ENCODE data around the gene CHRM4.

The CHRM4 gene

DNA sequence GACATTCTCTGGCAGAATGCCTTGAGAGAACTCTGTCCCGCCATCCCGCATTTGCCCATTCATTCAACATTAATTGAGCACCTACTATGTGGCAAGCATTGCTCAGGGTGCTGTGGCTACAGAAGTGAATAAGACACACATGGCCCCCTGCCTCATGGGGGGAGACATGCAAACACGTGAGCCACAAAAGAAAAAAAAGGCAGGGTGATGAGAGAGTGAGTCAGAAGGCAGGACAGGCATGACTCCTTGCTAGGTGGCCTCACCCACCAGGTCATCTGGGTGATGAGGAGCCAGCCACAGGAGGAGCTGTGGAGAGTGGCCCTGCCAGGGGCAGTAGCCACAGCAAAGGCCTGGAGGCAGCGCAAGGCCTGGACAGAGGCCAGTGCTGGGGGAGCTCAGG, 4.9 kb downstream of the CHRM4 start:
- Histone ChIP-seq H3K9ac (ENCODE audit: low read length) (no peak overlapping the region), H2AFZ (ENCODE audit: low read depth, low read length, severe bottlenecking) (no peak overlapping the region), H3F3A (ENCODE audit: insufficient read depth) (no peaks in the 10 kb centered on the region), H3K9me2 (replicated peaks; ENCODE audit: insufficient read depth, low read length) (no peaks in the 10 kb centered on the region), H3K4me2 (ENCODE audit: low read depth, low read length, poor library complexity, severe bottlenecking) (no peak overlapping the region), H3K4me3 (ENCODE audit: insufficient read depth, low read length, poor library complexity, severe bottlenecking) (no peak overlapping the region), H3K27ac (ENCODE audit: low read depth, low read length) (no peak overlapping the region), H4K20me1 (ENCODE audit: low read depth, low read length) (peaks cover 4% of the 10 kb centered on the region; the same call in 1 of the 2 replicates), H3K79me2 (ENCODE audit: insufficient read depth, low read length) (no peaks in the 10 kb centered on the region), H3K36me3 (ENCODE audit: low read length) (no peaks in the 10 kb centered on the region), H3K27me3 (ENCODE audit: low read length) (no peaks in the 10 kb centered on the region), H3K9me3 (ENCODE audit: insufficient read depth, low read length) (no peaks in the 10 kb centered on the region)
- no peak for TF ChIP-seq EZH2phosphoT487 (conservative IDR thresholded peaks at IDR 0.05; ENCODE audit: low read length)
- TF ChIP-seq, protein P1, sequence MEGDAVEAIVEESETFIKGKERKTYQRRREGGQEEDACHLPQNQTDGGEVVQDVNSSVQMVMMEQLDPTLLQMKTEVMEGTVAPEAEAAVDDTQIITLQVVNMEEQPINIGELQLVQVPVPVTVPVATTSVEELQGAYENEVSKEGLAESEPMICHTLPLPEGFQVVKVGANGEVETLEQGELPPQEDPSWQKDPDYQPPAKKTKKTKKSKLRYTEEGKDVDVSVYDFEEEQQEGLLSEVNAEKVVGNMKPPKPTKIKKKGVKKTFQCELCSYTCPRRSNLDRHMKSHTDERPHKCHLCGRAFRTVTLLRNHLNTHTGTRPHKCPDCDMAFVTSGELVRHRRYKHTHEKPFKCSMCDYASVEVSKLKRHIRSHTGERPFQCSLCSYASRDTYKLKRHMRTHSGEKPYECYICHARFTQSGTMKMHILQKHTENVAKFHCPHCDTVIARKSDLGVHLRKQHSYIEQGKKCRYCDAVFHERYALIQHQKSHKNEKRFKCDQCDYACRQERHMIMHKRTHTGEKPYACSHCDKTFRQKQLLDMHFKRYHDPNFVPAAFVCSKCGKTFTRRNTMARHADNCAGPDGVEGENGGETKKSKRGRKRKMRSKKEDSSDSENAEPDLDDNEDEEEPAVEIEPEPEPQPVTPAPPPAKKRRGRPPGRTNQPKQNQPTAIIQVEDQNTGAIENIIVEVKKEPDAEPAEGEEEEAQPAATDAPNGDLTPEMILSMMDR (IDR thresholded peaks at IDR 0.05; ENCODE audit: insufficient read depth, low read length, poor library complexity, severe bottlenecking) = no peak

DNA sequence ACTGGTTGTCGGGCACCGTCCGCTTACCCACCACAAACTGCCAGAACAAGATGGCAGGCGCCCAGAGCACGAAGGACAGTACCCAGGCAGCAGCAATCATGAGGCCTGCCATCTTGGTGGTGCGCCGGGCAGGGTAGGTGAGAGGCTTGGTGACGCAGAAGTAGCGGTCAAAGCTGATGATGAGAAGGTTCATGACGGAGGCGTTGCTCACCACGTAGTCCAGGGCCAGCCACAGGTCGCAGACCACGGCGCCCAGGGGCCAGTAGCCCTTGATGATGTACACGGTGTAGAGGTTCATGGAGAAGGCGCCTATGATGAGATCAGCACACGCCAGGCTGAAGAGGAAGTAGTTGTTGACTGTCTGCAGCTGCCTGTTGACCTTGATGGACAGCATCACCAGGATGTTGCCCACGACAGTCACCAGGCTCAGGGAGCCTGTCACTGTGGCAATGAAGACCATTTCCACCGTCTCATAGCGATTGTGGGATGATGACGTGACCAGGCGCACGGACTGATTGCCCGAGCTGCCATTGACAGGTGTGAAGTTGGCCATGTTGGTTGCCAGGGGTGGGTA, 5.5 kb downstream of the CHRM4 start:
- no peaks in the 10 kb centered on the region for H3K9me2 ChIP-seq (replicated peaks; ENCODE audit: insufficient read depth, low read length)
- no peaks in the 10 kb centered on the region for H3K79me2 ChIP-seq (ENCODE audit: insufficient read depth, low read length)
- no peak overlapping the region for H3K4me2 ChIP-seq (ENCODE audit: low read depth, low read length, poor library complexity, severe bottlenecking)
- no peak overlapping the region for H2AFZ ChIP-seq (ENCODE audit: low read depth, low read length, severe bottlenecking)
- no peak overlapping the region for H3K4me3 ChIP-seq (ENCODE audit: insufficient read depth, low read length, poor library complexity, severe bottlenecking)
- H3K27ac ChIP-seq (ENCODE audit: low read depth, low read length) = no peak overlapping the region
- no peak overlapping the region for H3K9ac ChIP-seq (ENCODE audit: low read length)
- peaks cover 4% of the 10 kb centered on the region; the same call in 1 of the 2 replicates for H4K20me1 ChIP-seq (ENCODE audit: low read depth, low read length)
- TF ChIP-seq, protein P1 (IDR thresholded peaks at IDR 0.05; ENCODE audit: insufficient read depth, low read length, poor library complexity, severe bottlenecking) = no peak
- TF ChIP-seq EZH2phosphoT487 (conservative IDR thresholded peaks at IDR 0.05; ENCODE audit: low read length) = no peak
- H3F3A ChIP-seq (ENCODE audit: insufficient read depth) = no peaks in the 10 kb centered on the region
- H3K27me3 ChIP-seq (ENCODE audit: low read length) = no peaks in the 10 kb centered on the region
- H3K9me3 ChIP-seq (ENCODE audit: insufficient read depth, low read length) = no peaks in the 10 kb centered on the region
- H3K36me3 ChIP-seq (ENCODE audit: low read length) = no peaks in the 10 kb centered on the region

DNA sequence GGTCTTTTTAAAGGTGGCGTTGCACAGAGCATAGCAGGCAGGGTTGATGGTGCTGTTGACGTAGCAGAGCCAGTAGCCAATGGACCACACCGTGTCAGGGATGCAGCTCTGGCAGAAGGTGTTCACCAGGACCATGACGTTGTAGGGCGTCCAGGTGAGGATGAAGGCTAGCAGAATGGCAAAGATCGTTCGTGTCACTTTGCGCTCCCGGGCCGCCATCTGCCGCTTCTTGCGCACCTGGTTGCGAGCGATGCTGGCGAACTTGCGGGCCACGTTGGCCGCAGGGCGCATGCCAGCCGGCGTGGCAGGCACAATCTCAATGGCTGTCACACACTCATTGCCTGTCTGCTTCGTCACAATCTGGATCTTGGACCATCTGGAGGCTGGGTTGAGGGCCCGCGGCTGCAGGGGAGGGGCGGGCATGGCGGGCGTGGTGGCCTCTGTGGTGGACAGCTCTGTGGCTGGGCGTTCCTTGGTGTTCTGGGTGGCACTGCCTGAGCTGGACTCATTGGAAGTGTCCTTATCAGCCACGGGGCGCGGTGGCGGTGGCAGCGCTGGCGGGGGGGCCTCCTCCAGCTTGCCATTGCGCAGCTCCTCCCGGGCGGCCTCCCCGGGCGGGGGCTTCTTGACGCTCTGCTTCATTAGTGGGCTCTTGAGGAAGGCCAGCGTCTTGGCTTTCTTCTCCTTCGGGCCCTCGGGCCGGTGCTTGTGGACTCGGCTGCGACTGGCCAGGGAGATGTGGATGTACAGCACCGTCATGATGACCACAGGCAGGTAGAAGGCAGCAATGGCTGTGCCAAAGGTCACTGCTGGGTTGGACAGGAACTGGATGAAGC, 6.2 kb downstream of the CHRM4 start:
- Histone ChIP-seq H3K4me2 (ENCODE audit: low read depth, low read length, poor library complexity, severe bottlenecking) (no peak overlapping the region), H3F3A (ENCODE audit: insufficient read depth) (no peaks in the 10 kb centered on the region), H3K4me3 (ENCODE audit: insufficient read depth, low read length, poor library complexity, severe bottlenecking) (no peak overlapping the region), H3K9ac (ENCODE audit: low read length) (no peak overlapping the region), H3K27ac (ENCODE audit: low read depth, low read length) (no peak overlapping the region), H2AFZ (ENCODE audit: low read depth, low read length, severe bottlenecking) (no peak overlapping the region), H3K9me3 (ENCODE audit: insufficient read depth, low read length) (no peaks in the 10 kb centered on the region), H3K9me2 (replicated peaks; ENCODE audit: insufficient read depth, low read length) (no peaks in the 10 kb centered on the region), H3K79me2 (ENCODE audit: insufficient read depth, low read length) (no peaks in the 10 kb centered on the region), H3K36me3 (ENCODE audit: low read length) (no peaks in the 10 kb centered on the region), H3K27me3 (ENCODE audit: low read length) (no peaks in the 10 kb centered on the region), H4K20me1 (ENCODE audit: low read depth, low read length) (peaks cover 4% of the 10 kb centered on the region; the same call in 1 of the 2 replicates)
- TF ChIP-seq EZH2phosphoT487 (conservative IDR thresholded peaks at IDR 0.05; ENCODE audit: low read length) = no peak
- TF ChIP-seq, protein P1 (IDR thresholded peaks at IDR 0.05; ENCODE audit: insufficient read depth, low read length, poor library complexity, severe bottlenecking) = no peak

All from SU-DHL-6 (cell line).